Transverse colon (tissue), 4 donors: Measurements from ENCODE around the gene GATC. TPM values are rescaled to one million over a fixed set of nuclear protein-coding genes. Genes with fewer than 3 reads are reported as not detected.

ENCODE experiments used
- DNase-seq: peaks from one replicate; pipeline ENCODE4 v3.0.0-alpha.2; 2019
- H3K27ac ChIP-seq, 4 donors: fragments of 200-600 bp; sonication (generic); 2 replicates each; pipeline ENCODE4 v1.5.1; 2016 to 2018; ENCODE audit warnings: inconsistent platforms in 4 of 4
- H3K27me3 ChIP-seq: fragments of 200-600 bp; sonication (generic); 2 replicates; pipeline ENCODE4 v1.5.1; 2017; ENCODE audit warnings: inconsistent platforms
- H3K36me3 ChIP-seq, 4 donors: fragments of 200-600 bp; sonication (generic); 2 replicates each; pipeline ENCODE4 v1.5.1; 2017 to 2019; ENCODE audit warnings: inconsistent platforms in 4 of 4
- H3K4me1 ChIP-seq, 4 donors: fragments of 200-600 bp; sonication (generic); 2 replicates each; pipeline ENCODE4 v1.5.1; 2017 to 2020; ENCODE audit warnings: inconsistent platforms in 4 of 4
- H3K4me3 ChIP-seq, 4 donors: fragments of 200-600 bp; sonication (generic); 1 replicate in 1 of 4; 2 replicates in 3 of 4; pipeline versions ENCODE4 v1.5.1 to v1.6.1; 2017 to 2019; ENCODE audit warnings: inconsistent platforms in 4 of 4
- H3K9me3 ChIP-seq, 2 donors: fragments of 200-600 bp; sonication (generic); 2 replicates each; pipeline ENCODE4 v1.5.1; 2017 to 2019; ENCODE audit warnings: inconsistent platforms in 2 of 2
- EP300 ChIP-seq: sonication (generic); formaldehyde crosslinking; IDR thresholded peaks from one replicate; pipeline ENCODE4 v1.6.1; 2017; ENCODE audit warnings: antibody characterized with exemption, low read depth
- POLR2A ChIP-seq: fragments of 450-650 bp; IDR thresholded peaks from one replicate; pipeline ENCODE4 v1.6.1; 2016; ENCODE audit warnings: antibody characterized with exemption, mild to moderate bottlenecking, moderate library complexity
- POLR2AphosphoS5 ChIP-seq, 3 donors: sonication (generic); formaldehyde crosslinking; IDR thresholded peaks; one replicate each; pipeline ENCODE4 v1.6.1; 2016; ENCODE audit warnings: antibody characterized with exemption in 3 of 3
- WGBS, 2 donors: methylation state at CpG; one replicate each; pipeline ENCODE4 v1.1.5; 2018; ENCODE audit warnings: low coverage in 1 of 2; 5-methylcytosine and 5-hydroxymethylcytosine counted together
- in situ Hi-C, 4 donors: fragments of 200-750 bp; cut with MboI; loops; one replicate each; pipeline versions ENCODE4 v1.15.0 to v1.15.1; 2017; ENCODE audit warnings: low sequenced_read_pairs in 3 of 4, low pct_ligation_motif_present in 1 of 4, low pct_unique_long_range_greater_than_20kb in 1 of 4
- intact Hi-C: fragments of 100-400 bp; cut with DNase I; formaldehyde crosslinking; loops from one replicate; pipeline ENCODE4 v1.15.1; 2023; ENCODE audit warnings: low total_unique reads
- total RNA-seq, 4 donors: library from RNA; depleted of rRNA; stranded (reverse); fragments of >200 nt; gene quantifications; one replicate each; pipeline ENCODE4 v1.1.0, GENCODE V29; 2016
- TF ChIP-seq, protein P1 (sequence below), 5 experiments: fragments of 200-600 bp in 3 of 5; fragments of 450-650 bp in 2 of 5; sonication (generic) in 3 of 5; IDR thresholded peaks; 1 replicate in 2 of 5; 2 replicates in 3 of 5; pipeline ENCODE4 v1.5.1; 2016 to 2017; ENCODE audit warnings: antibody characterized with exemption in 5 of 5, inconsistent platforms in 3 of 5, mild to moderate bottlenecking in 2 of 5, moderate library complexity in 1 of 5

The GATC gene
- total RNA-seq, 4 donors from 2014 or later = 15.5 to 21.6 (median 19.2) TPM

- no peak for DNase-seq
- TF ChIP-seq, protein P1, sequence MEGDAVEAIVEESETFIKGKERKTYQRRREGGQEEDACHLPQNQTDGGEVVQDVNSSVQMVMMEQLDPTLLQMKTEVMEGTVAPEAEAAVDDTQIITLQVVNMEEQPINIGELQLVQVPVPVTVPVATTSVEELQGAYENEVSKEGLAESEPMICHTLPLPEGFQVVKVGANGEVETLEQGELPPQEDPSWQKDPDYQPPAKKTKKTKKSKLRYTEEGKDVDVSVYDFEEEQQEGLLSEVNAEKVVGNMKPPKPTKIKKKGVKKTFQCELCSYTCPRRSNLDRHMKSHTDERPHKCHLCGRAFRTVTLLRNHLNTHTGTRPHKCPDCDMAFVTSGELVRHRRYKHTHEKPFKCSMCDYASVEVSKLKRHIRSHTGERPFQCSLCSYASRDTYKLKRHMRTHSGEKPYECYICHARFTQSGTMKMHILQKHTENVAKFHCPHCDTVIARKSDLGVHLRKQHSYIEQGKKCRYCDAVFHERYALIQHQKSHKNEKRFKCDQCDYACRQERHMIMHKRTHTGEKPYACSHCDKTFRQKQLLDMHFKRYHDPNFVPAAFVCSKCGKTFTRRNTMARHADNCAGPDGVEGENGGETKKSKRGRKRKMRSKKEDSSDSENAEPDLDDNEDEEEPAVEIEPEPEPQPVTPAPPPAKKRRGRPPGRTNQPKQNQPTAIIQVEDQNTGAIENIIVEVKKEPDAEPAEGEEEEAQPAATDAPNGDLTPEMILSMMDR (IDR thresholded peaks at IDR 0.05) = no peak
- TF ChIP-seq POLR2AphosphoS5 (IDR thresholded peaks at IDR 0.05) (no peak), POLR2A (no peak), EP300 (no peak)
- intact Hi-C loops = no loop called here
- H3K27ac ChIP-seq = no peak overlapping the region
- no peaks in the 10 kb centered on the region for H3K36me3 ChIP-seq
- H3K4me3 ChIP-seq = no peak overlapping the region
- H3K27me3 ChIP-seq = no peaks in the 10 kb centered on the region
- in situ Hi-C loops = no loop called here
- H3K4me1 ChIP-seq = peaks cover 0 to 18% (median 10%) of the 10 kb centered on the region in 4 donors
- WGBS, 2 donors = 72 to 76% methylated on average over 5 to 6 of the region's 6 CpGs
- no peaks in the 10 kb centered on the region for H3K9me3 ChIP-seq
Observed at GRCh38 chr12:120473807-120474615, 27.8 kb downstream of the GATC start.

GRCh38 chr12:120474616-120474960, 28.3 kb downstream of the GATC start:
- Histone ChIP-seq H3K36me3 (no peaks in the 10 kb centered on the region), H3K4me1 (peaks cover 0 to 20% (median 10%) of the 10 kb centered on the region in 4 donors), H3K4me3 (no peak overlapping the region), H3K9me3 (no peaks in the 10 kb centered on the region), H3K27me3 (no peaks in the 10 kb centered on the region), H3K27ac (no peak overlapping the region)
- in situ Hi-C loops = no loop called here
- TF ChIP-seq POLR2A (no peak), POLR2AphosphoS5 (IDR thresholded peaks at IDR 0.05) (no peak), EP300 (no peak)
- TF ChIP-seq, protein P1 (IDR thresholded peaks at IDR 0.05) = no peak
- DNase-seq = no peak
- WGBS, 2 donors = 10 to 16% methylated on average over 2 of the region's 2 CpGs
- intact Hi-C loops = no loop called here

DNA sequence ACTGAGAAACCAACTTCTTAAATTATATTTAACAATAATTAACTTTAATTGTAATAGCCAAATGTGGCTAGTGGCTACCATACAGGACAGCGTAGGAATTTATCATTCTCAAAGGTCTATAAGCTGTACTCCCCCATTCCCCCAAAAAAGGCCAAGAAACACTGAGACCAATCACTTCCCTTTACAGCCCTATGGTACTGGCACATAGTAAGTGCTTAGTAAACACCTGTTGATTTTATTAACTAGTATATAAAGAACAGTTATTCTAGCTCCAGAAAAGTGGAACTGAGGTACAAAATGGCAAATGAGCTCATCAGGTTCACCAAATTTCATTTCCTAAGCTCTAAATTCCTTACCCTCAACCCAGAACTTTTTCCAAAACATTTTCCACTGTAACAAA, 29.4 kb downstream of the GATC start:
- H3K36me3 ChIP-seq = no peaks in the 10 kb centered on the region
- H3K4me1 ChIP-seq = peaks cover 0 to 13% (median 8%) of the 10 kb centered on the region in 4 donors
- intact Hi-C loops = no loop called here
- TF ChIP-seq POLR2A = no peak
- TF ChIP-seq, protein P1 (IDR thresholded peaks at IDR 0.05) = no peak
- TF ChIP-seq EP300 = no peak
- TF ChIP-seq POLR2AphosphoS5 (IDR thresholded peaks at IDR 0.05) = no peak
- no peak overlapping the region for H3K27ac ChIP-seq
- in situ Hi-C loops = no loop called here
- H3K4me3 ChIP-seq = no peak overlapping the region
- no peaks in the 10 kb centered on the region for H3K27me3 ChIP-seq
- no peak for DNase-seq
- WGBS, 2 donors = 97 to 100% methylated on average over 1 of the region's 1 CpG
- H3K9me3 ChIP-seq = no peaks in the 10 kb centered on the region

- intact Hi-C loops = no loop called here
- no peak for DNase-seq
- H3K27ac ChIP-seq = no peak overlapping the region
- no peak for TF ChIP-seq POLR2A
- H3K27me3 ChIP-seq = no peaks in the 10 kb centered on the region
- 80 to 84% methylated on average over 1 of the region's 1 CpG for WGBS, 2 donors
- in situ Hi-C loops = no loop called here
- peaks cover 0 to 9% (median 3%) of the 10 kb centered on the region in 4 donors for H3K4me1 ChIP-seq
- no peaks in the 10 kb centered on the region for H3K9me3 ChIP-seq
- H3K36me3 ChIP-seq = no peaks in the 10 kb centered on the region
- no peak overlapping the region for H3K4me3 ChIP-seq
Observed at GRCh38 chr12:120479458-120479857, 33.2 kb downstream of the GATC start.
